OCI-LY3 (cell line): ENCODE measurements around the gene RUSF1.

Source experiments
- CTCF ChIP-seq: fragments of 200-600, 300-600 bp; sonication (generic); IDR thresholded peaks from 2 replicates; pipeline ENCODE4 v1.5.1; 2014; ENCODE audit warnings: antibody characterized with exemption, low read length, low read depth
- EZH2phosphoT487 ChIP-seq: fragments of 200-600 bp; shearing (Covaris generic); IDR thresholded peaks from 2 replicates; pipeline ENCODE4 v1.6.1; 2018; ENCODE audit warnings: antibody characterized with exemption, mixed run types, low read depth

- TF ChIP-seq CTCF (no peak), EZH2phosphoT487 (no peak)
Observed at GRCh38 chr16:31452631-31453106, 55.5 kb downstream of the RUSF1 start.
